ENCODE measurements around the gene PRR19.

The PRR19 gene

DNA sequence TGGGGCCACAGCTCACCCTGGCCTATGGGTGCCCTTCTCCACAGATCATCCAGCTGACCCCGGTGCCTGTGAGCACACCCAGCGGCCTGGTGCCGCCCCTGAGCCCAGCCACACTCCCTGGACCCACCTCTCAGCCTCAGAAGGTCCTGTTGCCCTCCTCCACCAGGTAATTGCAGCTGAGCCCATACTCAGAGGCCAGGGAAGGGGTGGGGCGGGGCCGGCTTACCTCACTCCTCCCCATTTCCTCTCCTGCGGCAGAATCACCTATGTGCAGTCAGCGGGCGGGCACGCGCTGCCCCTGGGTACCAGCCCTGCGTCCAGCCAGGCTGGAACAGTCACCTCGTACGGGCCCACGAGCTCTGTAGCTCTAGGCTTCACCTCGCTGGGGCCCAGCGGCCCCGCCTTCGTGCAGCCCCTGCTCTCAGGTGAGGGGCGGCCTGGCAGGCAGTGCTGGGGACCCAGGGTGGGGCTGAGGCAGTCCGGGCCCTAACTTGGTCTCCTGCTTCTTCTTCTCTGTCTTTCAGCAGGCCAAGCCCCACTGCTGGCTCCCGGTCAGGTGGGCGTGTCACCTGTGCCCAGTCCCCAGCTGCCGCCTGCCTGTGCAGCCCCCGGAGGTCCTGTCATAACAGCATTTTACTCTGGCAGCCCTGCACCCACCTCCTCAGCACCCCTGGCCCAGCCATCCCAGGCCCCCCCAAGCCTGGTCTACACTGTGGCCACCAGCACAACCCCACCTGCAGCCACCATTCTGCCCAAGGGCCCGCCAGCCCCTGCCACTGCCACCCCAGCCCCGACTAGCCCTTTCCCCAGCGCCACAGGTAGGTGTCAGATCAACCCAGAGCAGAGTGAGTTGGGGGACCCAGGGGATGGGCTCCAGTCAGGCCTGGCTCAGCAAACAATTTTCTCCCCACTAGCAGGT, 9.6 kb upstream of the PRR19 start:
- Mint-ChIP-seq H3K9me3 (no peaks in the 10 kb centered on the region), H3K27me3 (no peaks in the 10 kb centered on the region), H3K4me3 (no peak overlapping the region), H3K36me3 (peaks cover 15% of the 10 kb centered on the region), H3K4me1 (peaks cover 13% of the 10 kb centered on the region), H3K27ac (peak overlapping the region; percentile 87)
- ATAC-seq (ENCODE audit: low read depth), result no peak
- peak in 1 of 2 donors; percentile 15 for DNase-seq (ENCODE audit: low spot score in 2 of 2)

DNA sequence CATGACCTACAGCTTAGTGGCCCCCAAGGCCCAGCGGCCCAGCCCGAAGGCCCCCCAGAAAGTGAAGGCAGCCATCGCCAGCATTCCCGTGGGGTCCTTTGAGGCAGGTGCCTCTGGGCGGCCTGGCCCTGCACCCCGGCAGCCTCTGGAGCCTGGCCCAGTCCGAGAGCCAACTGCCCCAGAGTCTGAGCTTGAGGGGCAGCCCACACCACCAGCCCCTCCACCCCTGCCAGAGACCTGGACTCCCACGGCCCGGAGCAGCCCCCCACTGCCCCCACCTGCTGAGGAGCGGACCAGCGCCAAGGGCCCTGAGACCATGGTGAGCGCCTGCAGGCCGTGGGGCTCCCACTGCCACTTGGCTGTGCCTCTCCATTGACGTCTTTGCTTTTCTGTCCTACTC, 9.0 kb upstream of the PRR19 start:
- Mint-ChIP-seq H3K4me3 (no peak overlapping the region), H3K36me3 (peaks cover 15% of the 10 kb centered on the region), H3K27me3 (no peaks in the 10 kb centered on the region), H3K4me1 (peaks cover 13% of the 10 kb centered on the region), H3K27ac (no peak overlapping the region), H3K9me3 (no peaks in the 10 kb centered on the region)
- no peak for ATAC-seq (ENCODE audit: low read depth)
- no peak for DNase-seq (ENCODE audit: low spot score in 2 of 2)

GRCh38 chr19:42293540-42293939, 8.4 kb upstream of the PRR19 start:
- Mint-ChIP-seq H3K4me1 (peaks cover 13% of the 10 kb centered on the region), H3K9me3 (no peaks in the 10 kb centered on the region), H3K27me3 (no peaks in the 10 kb centered on the region), H3K4me3 (no peak overlapping the region), H3K27ac (no peak overlapping the region), H3K36me3 (peaks cover 12% of the 10 kb centered on the region)
- ATAC-seq (ENCODE audit: low read depth), result no peak
- peak in 1 of 2 donors; percentile 12 for DNase-seq (ENCODE audit: low spot score in 2 of 2)

GRCh38 chr19:42293948-42294347, 8.0 kb upstream of the PRR19 start:
- Mint-ChIP-seq H3K36me3 (peaks cover 12% of the 10 kb centered on the region), H3K27ac (no peak overlapping the region), H3K9me3 (no peaks in the 10 kb centered on the region), H3K4me3 (no peak overlapping the region), H3K27me3 (no peaks in the 10 kb centered on the region), H3K4me1 (peaks cover 13% of the 10 kb centered on the region)
- ATAC-seq (ENCODE audit: low read depth) (no peak), DNase-seq (ENCODE audit: low spot score in 2 of 2) (no peak)

DNA sequence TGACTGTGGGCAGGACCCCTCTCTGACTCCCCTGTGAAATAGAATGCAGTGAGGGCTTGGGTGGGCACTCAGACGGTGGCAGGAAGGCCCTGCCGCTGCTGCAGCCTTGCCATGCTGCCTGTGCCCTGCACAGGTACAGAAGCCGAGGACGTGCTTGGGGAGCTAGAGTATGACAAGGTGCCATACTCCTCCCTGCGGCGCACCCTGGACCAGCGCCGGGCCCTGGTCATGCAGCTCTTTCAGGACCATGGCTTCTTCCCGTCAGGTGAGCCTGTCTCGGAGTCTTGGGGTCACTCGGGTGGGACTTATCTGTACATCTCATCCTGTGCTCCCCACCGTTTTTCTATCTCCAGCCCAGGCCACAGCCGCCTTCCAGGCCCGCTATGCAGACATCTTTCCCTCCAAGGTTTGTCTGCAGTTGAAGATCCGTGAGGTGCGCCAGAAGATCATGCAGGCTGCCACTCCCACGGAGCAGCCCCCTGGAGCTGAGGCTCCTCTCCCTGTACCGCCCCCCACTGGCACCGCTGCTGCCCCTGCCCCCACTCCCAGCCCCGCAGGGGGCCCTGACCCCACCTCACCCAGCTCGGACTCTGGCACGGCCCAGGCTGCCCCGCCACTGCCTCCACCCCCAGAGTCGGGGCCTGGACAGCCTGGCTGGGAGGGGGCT, 7.3 kb upstream of the PRR19 start:
- Mint-ChIP-seq H3K27me3 (no peaks in the 10 kb centered on the region), H3K36me3 (peaks cover 12% of the 10 kb centered on the region), H3K27ac (no peak overlapping the region), H3K4me3 (no peak overlapping the region), H3K9me3 (no peaks in the 10 kb centered on the region), H3K4me1 (peaks cover 13% of the 10 kb centered on the region)
- DNase-seq (ENCODE audit: low spot score in 2 of 2), result no peak
- no peak for ATAC-seq (ENCODE audit: low read depth)

- H3K27ac Mint-ChIP-seq, result no peak overlapping the region
- peaks cover 13% of the 10 kb centered on the region for H3K4me1 Mint-ChIP-seq
- DNase-seq (ENCODE audit: low spot score in 2 of 2) (no peak), ATAC-seq (ENCODE audit: low read depth) (no peak)
- H3K36me3 Mint-ChIP-seq, result peaks cover 12% of the 10 kb centered on the region
- H3K27me3 Mint-ChIP-seq, result no peaks in the 10 kb centered on the region
- no peak overlapping the region for H3K4me3 Mint-ChIP-seq
- no peaks in the 10 kb centered on the region for H3K9me3 Mint-ChIP-seq
These were observed 6.6 kb upstream of the PRR19 start for GRCh38 chr19:42295342-42295741.

DNA sequence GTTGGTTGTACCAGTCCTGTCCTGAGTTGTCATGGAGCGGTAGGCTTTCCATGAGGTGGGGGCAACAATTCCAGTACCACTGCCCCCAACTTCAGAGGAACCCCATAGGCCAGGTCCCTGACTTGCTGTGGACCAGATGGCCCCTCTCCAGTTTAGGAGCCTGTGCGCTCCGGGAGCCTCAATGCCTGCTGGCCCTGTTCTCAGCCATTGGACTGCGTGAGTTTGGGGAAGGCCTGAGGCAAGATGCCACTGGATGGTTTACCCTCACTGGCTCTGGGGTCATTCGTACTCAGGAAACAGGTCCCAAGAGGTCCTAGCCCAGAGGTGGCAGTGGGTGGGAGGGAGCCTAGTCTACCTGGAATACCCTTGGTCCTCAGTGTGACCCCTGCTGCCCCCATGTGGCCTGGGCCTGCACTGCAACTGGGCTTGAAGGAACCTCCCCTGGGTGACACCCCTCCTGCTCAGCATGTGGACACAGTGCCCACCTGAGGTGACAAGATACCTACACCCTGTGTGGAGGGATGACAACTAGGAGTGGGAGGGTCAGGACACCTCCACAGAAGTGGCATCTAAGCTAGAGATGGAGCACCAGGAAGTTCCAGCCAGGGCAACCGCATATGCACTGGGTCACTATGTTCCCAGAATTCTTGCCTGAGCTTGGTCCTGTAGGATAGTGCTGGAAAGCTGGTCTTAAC, 6.0 kb upstream of the PRR19 start:
- H3K36me3 Mint-ChIP-seq, result peaks cover 12% of the 10 kb centered on the region

DNA sequence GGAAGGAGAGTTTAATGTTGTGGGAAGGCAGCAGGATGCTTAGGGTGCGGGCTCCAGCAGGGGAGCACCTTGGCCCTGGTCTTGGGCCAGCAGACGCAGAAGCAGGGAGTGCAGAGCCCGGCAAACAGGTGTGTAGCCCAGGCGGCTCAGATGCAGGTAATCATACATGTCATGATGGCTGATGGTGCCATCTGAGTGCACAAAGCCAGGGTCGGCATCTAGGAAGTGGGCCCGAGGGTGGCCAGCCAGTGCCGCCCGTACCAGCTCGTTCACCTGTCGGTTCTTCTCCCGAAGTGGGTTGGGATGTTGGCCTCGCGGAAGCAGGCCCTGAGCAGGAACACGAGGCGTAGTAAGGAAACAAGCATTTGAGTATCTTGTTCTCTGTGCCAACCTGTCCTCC, 4.9 kb upstream of the PRR19 start:
- no peak for DNase-seq (ENCODE audit: low spot score in 2 of 2)
- H3K36me3 Mint-ChIP-seq, result peaks cover 5% of the 10 kb centered on the region
- H3K27me3 Mint-ChIP-seq, result no peaks in the 10 kb centered on the region
- peaks cover 12% of the 10 kb centered on the region for H3K4me1 Mint-ChIP-seq
- no peaks in the 10 kb centered on the region for H3K9me3 Mint-ChIP-seq
- peak overlapping the region; percentile 8 for H3K27ac Mint-ChIP-seq
- no peak overlapping the region for H3K4me3 Mint-ChIP-seq
- no peak for ATAC-seq (ENCODE audit: low read depth)

More for the DNA sequence above, 6.0 kb upstream of the PRR19 start:
- ATAC-seq (ENCODE audit: low read depth), result peak; percentile 90
- H3K27ac Mint-ChIP-seq, result no peak overlapping the region
- H3K9me3 Mint-ChIP-seq, result no peaks in the 10 kb centered on the region
- H3K4me1 Mint-ChIP-seq, result peaks cover 13% of the 10 kb centered on the region
- no peak overlapping the region for H3K4me3 Mint-ChIP-seq
- H3K27me3 Mint-ChIP-seq, result no peaks in the 10 kb centered on the region
- peak; percentile 94 to 98 for DNase-seq (ENCODE audit: low spot score in 2 of 2)

- Mint-ChIP-seq H3K9me3 (no peaks in the 10 kb centered on the region), H3K27ac (peak overlapping the region; percentile 88), H3K4me1 (peaks cover 21% of the 10 kb centered on the region), H3K4me3 (peak overlapping the region; percentile 89), H3K27me3 (no peaks in the 10 kb centered on the region), H3K36me3 (no peaks in the 10 kb centered on the region)
- ATAC-seq (ENCODE audit: low read depth), result no peak
- no peak for DNase-seq (ENCODE audit: low spot score in 2 of 2)
These were observed 1.2 kb downstream of the PRR19 start for GRCh38 chr19:42303101-42303464.

DNA sequence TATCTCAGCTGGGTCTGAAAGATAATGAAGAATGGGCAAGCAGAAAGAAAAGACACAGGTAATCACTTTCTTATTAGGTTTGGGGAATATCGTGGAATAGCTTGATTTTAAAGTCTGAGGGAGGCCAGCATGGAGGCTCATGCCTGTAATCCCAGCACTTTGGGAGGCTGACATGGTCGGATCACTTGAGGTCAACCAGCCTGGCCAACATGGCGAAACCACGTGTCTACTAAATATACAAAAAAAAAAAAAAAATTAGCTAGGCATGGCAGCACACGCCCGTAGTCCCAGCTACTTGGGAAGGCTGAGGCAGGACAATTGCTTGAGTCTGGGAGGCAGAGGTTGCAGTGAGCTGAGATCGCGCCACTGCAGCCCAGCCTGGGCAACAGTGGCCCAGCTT, 1.9 kb downstream of the PRR19 start:
- Mint-ChIP-seq H3K36me3 (no peaks in the 10 kb centered on the region), H3K4me1 (peaks cover 21% of the 10 kb centered on the region), H3K27me3 (no peaks in the 10 kb centered on the region), H3K9me3 (no peaks in the 10 kb centered on the region), H3K4me3 (no peak overlapping the region), H3K27ac (no peak overlapping the region)
- no peak for DNase-seq (ENCODE audit: low spot score in 2 of 2)
- ATAC-seq (ENCODE audit: low read depth), result no peak

- H3K4me3 Mint-ChIP-seq, result no peak overlapping the region
- no peaks in the 10 kb centered on the region for H3K9me3 Mint-ChIP-seq
- ATAC-seq (ENCODE audit: low read depth), result no peak
- DNase-seq (ENCODE audit: low spot score in 2 of 2), result no peak
- no peak overlapping the region for H3K27ac Mint-ChIP-seq
- peaks cover 3% of the 10 kb centered on the region for H3K27me3 Mint-ChIP-seq
- H3K4me1 Mint-ChIP-seq, result peaks cover 16% of the 10 kb centered on the region
- H3K36me3 Mint-ChIP-seq, result no peaks in the 10 kb centered on the region
These were observed 4.7 kb downstream of the PRR19 start for GRCh38 chr19:42306646-42307045.

DNA sequence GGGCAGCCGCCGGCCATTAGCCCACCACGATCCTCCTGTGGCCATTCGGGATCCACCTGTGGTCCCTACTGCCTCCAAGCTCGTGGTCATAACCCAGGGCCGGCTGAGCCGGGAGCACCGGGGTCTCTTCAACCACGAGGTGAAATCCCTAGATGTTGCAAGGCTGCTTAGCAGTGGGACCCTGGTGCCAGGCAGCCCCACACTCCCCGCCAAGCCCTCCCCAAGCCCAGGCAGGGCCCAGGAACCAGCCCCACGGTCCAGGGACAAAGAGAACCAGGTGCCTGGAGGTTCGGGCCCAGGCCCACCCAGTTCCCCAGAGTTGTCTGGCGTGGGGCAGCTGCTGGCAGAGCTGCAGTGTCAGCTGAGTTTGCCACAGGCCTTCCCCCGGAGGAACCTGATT, 7.8 kb downstream of the PRR19 start:
- Mint-ChIP-seq H3K27me3 (peaks cover 18% of the 10 kb centered on the region), H3K9me3 (no peaks in the 10 kb centered on the region)
- ATAC-seq (ENCODE audit: low read depth), result no peak

GRCh38 chr19:42311657-42312056, 9.7 kb downstream of the PRR19 start:
- no peaks in the 10 kb centered on the region for H3K36me3 Mint-ChIP-seq
- H3K27ac Mint-ChIP-seq, result no peak overlapping the region
- no peaks in the 10 kb centered on the region for H3K9me3 Mint-ChIP-seq
- ATAC-seq (ENCODE audit: low read depth), result no peak
- peaks cover 21% of the 10 kb centered on the region for H3K27me3 Mint-ChIP-seq
- peaks cover 11% of the 10 kb centered on the region for H3K4me1 Mint-ChIP-seq
- no peak for DNase-seq (ENCODE audit: low spot score in 2 of 2)
- no peak overlapping the region for H3K4me3 Mint-ChIP-seq

More for the DNA sequence above, 7.8 kb downstream of the PRR19 start:
- Mint-ChIP-seq H3K27ac (no peak overlapping the region), H3K36me3 (no peaks in the 10 kb centered on the region), H3K4me1 (peaks cover 9% of the 10 kb centered on the region), H3K4me3 (no peak overlapping the region)
- DNase-seq (ENCODE audit: low spot score in 2 of 2), result no peak

- DNase-seq (ENCODE audit: low spot score in 2 of 2) (no peak), ATAC-seq (ENCODE audit: low read depth) (no peak)
- H3K27me3 Mint-ChIP-seq, result peaks cover 22% of the 10 kb centered on the region
- no peaks in the 10 kb centered on the region for H3K36me3 Mint-ChIP-seq
- H3K4me3 Mint-ChIP-seq, result peak overlapping the region; percentile 76
- H3K27ac Mint-ChIP-seq, result no peak overlapping the region
- H3K4me1 Mint-ChIP-seq, result peaks cover 15% of the 10 kb centered on the region
- H3K9me3 Mint-ChIP-seq, result no peaks in the 10 kb centered on the region
These were observed 10.4 kb downstream of the PRR19 start for GRCh38 chr19:42312370-42312769.
